Renal cortex interstitium (tissue), 11 donors: ENCODE results near the gene CMTM3. TPM values are rescaled to one million over a fixed set of nuclear protein-coding genes. Genes with fewer than 3 reads are reported as not detected.
"Not testable (repeated sequence)": the region's sequence is repeated elsewhere in the genome, so short reads cannot be mapped to it uniquely, and the experiment has no call there.

Source experiments
- DNase-seq, 11 donors: peaks; one replicate each; pipeline ENCODE4 v3.0.0-alpha.2; 2013; ENCODE audit warnings: low read depth in 9 of 11, low spot score in 4 of 11; ENCODE audit errors: extremely low read depth in 1 of 11
- polyA plus RNA-seq, 3 donors: library from polyadenylated mRNA; unstranded; fragments of 120-200 nt; gene quantifications; one replicate each; pipeline ENCODE4 v1.2.1, GENCODE V29; 2013; ENCODE audit not compliant: insufficient read length in 3 of 3

The CMTM3 gene
- polyA plus RNA-seq, 3 donors: 53.0 to 72.1 (median 63.7) TPM

GRCh38 chr16:66620429-66620795 is 15.9 kb downstream of the CMTM3 start:
- no peak for DNase-seq

GRCh38 chr16:66621973-66622372 is 17.5 kb downstream of the CMTM3 start:
- no peak for DNase-seq

GRCh38 chr16:66622863-66623262 is 18.4 kb downstream of the CMTM3 start:
- DNase-seq: no peak

DNA sequence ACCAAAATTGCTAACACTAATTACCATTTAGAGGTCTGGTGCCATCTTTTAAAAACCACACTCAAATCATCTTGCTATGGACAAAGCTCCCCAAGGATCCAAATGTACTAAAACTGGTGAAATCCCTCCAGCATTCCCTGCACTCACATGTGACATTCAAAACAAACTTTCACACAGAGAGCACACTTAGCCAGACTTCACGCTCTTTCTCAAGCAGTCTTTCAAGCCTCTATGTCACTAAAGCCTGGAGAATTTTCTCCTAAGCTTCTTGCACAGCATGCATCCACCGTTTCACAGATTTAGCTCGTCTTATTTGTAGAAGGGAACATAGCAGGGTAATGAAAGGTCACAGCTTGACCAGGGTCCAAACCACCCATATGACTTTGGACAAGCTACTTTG is 19.3 kb downstream of the CMTM3 start:
- no peak for DNase-seq

- DNase-seq: not testable (repeated sequence)
Measured at GRCh38 chr16:66627611-66628378, 23.3 kb downstream of the CMTM3 start.

GRCh38 chr16:66629856-66630255 is 25.4 kb downstream of the CMTM3 start:
- DNase-seq: no peak

DNA sequence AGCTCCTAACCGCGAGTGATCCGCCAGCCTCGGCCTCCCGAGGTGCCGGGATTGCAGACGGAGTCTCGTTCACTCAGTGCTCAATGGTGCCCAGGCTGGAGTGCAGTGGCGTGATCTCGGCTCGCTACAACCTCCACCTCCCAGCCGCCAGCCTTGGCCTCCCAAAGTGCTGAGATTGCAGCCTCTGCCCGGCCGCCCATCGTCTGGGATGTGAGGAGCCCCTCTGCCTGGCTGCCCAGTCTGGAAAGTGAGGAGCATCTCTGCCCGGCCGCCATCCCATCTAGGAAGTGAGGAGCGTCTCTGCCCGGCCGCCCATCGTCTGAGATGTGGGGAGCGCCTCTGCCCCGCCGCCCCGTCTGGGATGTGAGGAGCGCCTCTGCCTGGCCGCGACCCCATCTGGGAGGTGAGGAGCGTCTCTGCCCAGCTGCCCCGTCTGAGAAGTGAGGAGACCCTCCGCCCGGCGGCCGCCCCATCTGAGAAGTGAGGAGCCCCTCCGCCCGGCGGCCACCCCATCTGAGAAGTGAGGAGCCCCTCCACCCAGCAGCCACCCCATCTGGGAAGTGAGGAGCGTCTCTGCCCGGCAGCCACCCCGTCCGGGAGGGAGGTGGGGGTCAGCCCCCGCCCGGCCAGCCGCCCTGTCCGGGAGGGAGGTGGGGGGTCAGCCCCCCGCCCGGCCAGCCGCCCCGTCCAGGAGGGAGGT is 26.2 kb downstream of the CMTM3 start:
- not testable (repeated sequence) for DNase-seq

GRCh38 chr16:66631558-66631957 is 27.1 kb downstream of the CMTM3 start:
- not testable (repeated sequence) for DNase-seq

- no peak for DNase-seq
Measured at GRCh38 chr16:66634527-66635196, 30.2 kb downstream of the CMTM3 start.

DNA sequence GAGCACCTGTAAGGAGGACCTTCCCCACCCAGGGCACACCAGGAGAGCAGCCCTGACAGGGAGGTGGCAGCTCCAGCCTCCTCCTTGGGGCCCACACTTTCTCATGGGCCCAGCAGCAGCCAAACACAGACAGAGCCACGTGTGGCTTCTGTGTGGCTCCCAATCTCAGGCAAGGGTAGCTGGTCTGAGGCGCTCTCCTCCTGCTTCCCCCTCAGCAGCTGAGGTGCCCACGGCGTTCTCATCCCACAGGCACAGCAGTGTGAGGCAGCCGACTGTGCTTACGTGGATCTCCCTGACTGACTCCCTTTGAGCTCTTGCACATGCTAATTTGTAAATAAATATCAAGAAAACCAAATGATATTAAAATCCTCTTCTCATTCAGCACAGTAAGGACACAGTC is 30.9 kb downstream of the CMTM3 start:
- no peak for DNase-seq

DNA sequence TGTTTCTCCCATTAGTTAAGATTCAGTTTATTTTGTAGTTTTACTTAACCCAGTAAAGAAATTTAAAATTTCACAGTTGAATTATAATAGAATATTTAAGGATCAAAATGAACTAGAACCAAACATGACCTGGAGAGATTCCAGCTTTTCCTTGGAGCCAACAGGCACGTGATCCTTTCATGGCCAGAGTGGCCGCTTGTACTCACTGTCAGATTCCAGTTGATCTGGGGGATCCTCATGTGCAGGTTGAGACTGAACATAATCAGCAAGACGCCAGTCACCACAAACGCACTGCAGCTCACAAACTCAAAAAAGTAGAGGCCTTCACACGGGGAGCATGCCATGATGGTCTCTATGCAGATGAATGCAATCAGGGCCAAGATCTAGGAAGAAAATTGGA is 31.7 kb downstream of the CMTM3 start:
- no peak for DNase-seq

GRCh38 chr16:66637806-66638205 is 33.3 kb downstream of the CMTM3 start:
- no peak for DNase-seq

- DNase-seq: no peak
Measured at GRCh38 chr16:66639091-66639885, 34.8 kb downstream of the CMTM3 start.

- DNase-seq: no peak
Measured at GRCh38 chr16:66640724-66641314, 36.3 kb downstream of the CMTM3 start.

DNA sequence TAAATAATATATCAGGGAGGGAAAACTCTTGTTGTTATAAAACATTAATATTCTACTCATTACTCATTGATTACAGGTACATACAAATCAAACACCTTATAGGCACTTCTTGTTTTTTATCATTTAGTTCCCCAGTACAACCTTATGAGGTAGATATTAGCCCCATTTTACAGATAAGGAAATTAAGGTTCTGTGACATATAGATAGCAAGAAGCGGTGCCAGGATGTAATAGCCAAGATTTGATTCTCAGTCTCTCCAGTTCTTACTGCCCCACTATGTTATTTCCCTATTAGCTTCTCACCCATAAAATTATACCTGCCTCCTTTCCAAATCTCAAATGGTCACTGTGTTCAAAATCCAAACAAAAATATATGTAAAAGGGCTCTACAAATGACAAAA is 36.9 kb downstream of the CMTM3 start:
- DNase-seq: no peak

- DNase-seq: no peak
Measured at GRCh38 chr16:66647866-66648265, 43.4 kb downstream of the CMTM3 start.

- DNase-seq: no peak
Measured at GRCh38 chr16:66649167-66649566, 44.7 kb downstream of the CMTM3 start.

GRCh38 chr16:66649636-66650205 is 45.2 kb downstream of the CMTM3 start:
- DNase-seq: no peak
